A673 (cell line): ENCODE measurements around the gene SERGEF. TPM values are rescaled to one million over a fixed set of nuclear protein-coding genes. Genes with fewer than 3 reads are reported as not detected.

Source experiments
- BruUV-seq: library from RNA; stranded (reverse); fragments of 400-500 nt; replicated peaks from 2 replicates; lab custom pipeline; 2021; lab: Mats Ljungman, UMichigan
- CTCF ChIA-PET: fragments of 300-600 bp; sonication (Branson Sonifier 250); formaldehyde crosslinking; loops from one replicate; lab custom pipeline; 2022; ENCODE audit warnings: antibody characterized with exemption; lab: Charles Lee
- POLR2A ChIA-PET: fragments of 300-600 bp; sonication (Branson Sonifier 250); formaldehyde crosslinking; loops from one replicate; lab custom pipeline; 2022; ENCODE audit warnings: antibody characterized with exemption; ENCODE audit not compliant: low non-redundant PET; lab: Charles Lee
- DNase-seq: peaks from one replicate; pipeline ENCODE4 v3.0.0-alpha.2; 2015; ENCODE audit warnings: low spot score
- H3K27ac ChIP-seq: fragments of 200-600 bp; sonication (generic); 2 replicates; pipeline ENCODE4 v1.5.1; 2016; ENCODE audit warnings: mixed run types, low read depth, mild to moderate bottlenecking, mixed read lengths, antibody characterized with exemption, low read length; ENCODE audit not compliant: poor library complexity, severe bottlenecking
- H3K27me3 ChIP-seq: fragments of 200-600 bp; sonication (generic); replicated peaks from 2 replicates; pipeline ENCODE4 v1.6.1; 2017; ENCODE audit warnings: mixed run types, low read depth, mild to moderate bottlenecking, mixed read lengths, antibody characterized with exemption, low read length; ENCODE audit not compliant: insufficient read depth, poor library complexity
- H3K36me3 ChIP-seq: fragments of 200-600 bp; sonication (generic); 2 replicates; pipeline ENCODE4 v1.6.1; 2016; ENCODE audit warnings: mixed run types, mild to moderate bottlenecking, mixed read lengths, antibody characterized with exemption, low read length; ENCODE audit not compliant: insufficient read depth, poor library complexity, severe bottlenecking
- H3K4me1 ChIP-seq: fragments of 200-600 bp; sonication (generic); 2 replicates; pipeline ENCODE4 v1.6.1; 2017; ENCODE audit warnings: mixed run types, mild to moderate bottlenecking, mixed read lengths, antibody characterized with exemption, low read length; ENCODE audit not compliant: insufficient read depth, poor library complexity, severe bottlenecking
- H3K4me3 ChIP-seq: fragments of 200-600 bp; sonication (generic); 2 replicates; pipeline ENCODE4 v1.5.1; 2016; ENCODE audit warnings: low read depth, mixed run types, mild to moderate bottlenecking, mixed read lengths, low read length; ENCODE audit not compliant: poor library complexity, severe bottlenecking
- H3K9me3 ChIP-seq: fragments of 200-600 bp; sonication (generic); 2 replicates; pipeline ENCODE4 v1.6.1; 2016; ENCODE audit warnings: mixed run types, low read depth, mild to moderate bottlenecking, mixed read lengths, antibody characterized with exemption, low read length; ENCODE audit not compliant: poor library complexity, severe bottlenecking
- EZH2 ChIP-seq: fragments of 200-600 bp; sonication (generic); IDR thresholded peaks from 2 replicates; pipeline ENCODE4 v1.6.1; 2017; ENCODE audit warnings: borderline replicate concordance, low read depth, mild to moderate bottlenecking, mixed read lengths, antibody characterized with exemption, low read length; ENCODE audit not compliant: poor library complexity, severe bottlenecking
- intact Hi-C: fragments of 100-400 bp; cut with micrococcal nuclease; formaldehyde crosslinking; loops from one replicate; pipeline ENCODE4 v1.10.0; 2022; ENCODE audit not compliant: unreplicated experiment
- total RNA-seq: library from RNA; stranded (reverse); gene quantifications from 2 replicates; pipeline ENCODE4 v1.2.3, GENCODE V29; 2021
- TF ChIP-seq, protein P1 (sequence below): fragments of 300-800, 200-600 bp; sonication (generic); conservative IDR thresholded peaks from 2 replicates; pipeline ENCODE4 v1.5.1; 2017; ENCODE audit warnings: low read depth, mild to moderate bottlenecking, antibody characterized with exemption, low read length, moderate library complexity, mixed read lengths

The SERGEF gene
- total RNA-seq, 1 experiment from 2014 or later: 15.2 TPM

DNA sequence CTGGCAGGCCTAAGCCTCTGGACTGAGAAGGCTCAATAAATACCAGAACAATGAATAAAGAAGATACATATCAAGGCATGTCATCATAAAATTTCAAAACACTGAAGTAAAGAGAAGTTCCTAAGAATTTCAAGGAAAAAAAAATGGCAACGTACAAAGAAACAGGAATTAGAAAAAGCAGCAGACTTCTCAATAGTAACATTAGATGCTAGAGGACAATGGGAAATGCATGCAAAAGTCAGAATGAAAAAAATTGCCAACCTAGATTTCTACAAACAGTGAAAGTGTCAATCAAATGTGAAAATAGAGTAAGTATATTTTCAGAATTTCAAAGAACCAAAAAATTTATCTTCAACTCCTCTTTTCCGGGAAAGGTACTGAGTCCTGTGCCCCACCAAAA, 153.3 kb downstream of the SERGEF start:
- no TSS peak for BruUV-seq

DNA sequence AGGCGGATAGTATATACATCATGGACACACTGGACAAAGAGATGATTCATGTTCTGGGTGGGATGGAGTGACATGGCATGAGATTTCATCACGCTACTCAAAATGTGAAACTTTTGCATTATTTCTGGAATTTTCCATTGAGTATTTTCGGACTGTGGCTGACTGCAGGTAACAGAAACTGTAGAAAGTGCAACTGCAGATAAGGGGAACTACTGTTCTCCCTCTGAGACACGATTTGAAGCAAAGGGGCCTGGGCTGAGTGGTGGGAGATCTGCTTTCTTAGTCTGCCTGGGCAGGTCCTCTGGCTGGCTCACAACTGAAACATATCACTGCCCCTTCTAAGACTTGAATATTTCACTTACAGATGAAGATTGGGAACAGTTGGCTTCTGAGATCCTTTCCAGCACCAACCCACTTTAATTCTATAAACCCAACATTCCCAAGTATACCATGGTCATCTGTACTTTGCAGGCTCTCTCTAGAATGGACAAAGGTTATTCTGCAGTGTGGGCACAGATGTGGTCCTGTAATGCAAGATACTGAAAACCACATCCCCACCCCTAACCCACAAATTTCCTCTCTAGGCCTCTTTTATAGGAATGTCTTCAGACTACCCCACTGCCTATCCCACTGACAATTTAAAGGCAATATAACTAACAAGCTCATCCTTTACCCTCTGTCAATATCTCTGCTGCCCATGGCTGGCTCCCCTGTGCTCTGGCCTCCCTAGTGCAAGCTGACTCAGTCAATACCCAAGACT, 157.1 kb downstream of the SERGEF start:
- POLR2A ChIA-PET: no interaction called here
- no TSS peak for BruUV-seq
- TF ChIP-seq, protein P1, sequence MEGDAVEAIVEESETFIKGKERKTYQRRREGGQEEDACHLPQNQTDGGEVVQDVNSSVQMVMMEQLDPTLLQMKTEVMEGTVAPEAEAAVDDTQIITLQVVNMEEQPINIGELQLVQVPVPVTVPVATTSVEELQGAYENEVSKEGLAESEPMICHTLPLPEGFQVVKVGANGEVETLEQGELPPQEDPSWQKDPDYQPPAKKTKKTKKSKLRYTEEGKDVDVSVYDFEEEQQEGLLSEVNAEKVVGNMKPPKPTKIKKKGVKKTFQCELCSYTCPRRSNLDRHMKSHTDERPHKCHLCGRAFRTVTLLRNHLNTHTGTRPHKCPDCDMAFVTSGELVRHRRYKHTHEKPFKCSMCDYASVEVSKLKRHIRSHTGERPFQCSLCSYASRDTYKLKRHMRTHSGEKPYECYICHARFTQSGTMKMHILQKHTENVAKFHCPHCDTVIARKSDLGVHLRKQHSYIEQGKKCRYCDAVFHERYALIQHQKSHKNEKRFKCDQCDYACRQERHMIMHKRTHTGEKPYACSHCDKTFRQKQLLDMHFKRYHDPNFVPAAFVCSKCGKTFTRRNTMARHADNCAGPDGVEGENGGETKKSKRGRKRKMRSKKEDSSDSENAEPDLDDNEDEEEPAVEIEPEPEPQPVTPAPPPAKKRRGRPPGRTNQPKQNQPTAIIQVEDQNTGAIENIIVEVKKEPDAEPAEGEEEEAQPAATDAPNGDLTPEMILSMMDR: no peak
- no peak for TF ChIP-seq EZH2
- no peak for DNase-seq
- intact Hi-C loops: no loop called here
- Histone ChIP-seq H3K4me1 (no peaks in the 10 kb centered on the region), H3K27ac (no peak overlapping the region), H3K4me3 (no peak overlapping the region), H3K27me3 (no peaks in the 10 kb centered on the region), H3K9me3 (no peaks in the 10 kb centered on the region), H3K36me3 (no peaks in the 10 kb centered on the region)
- CTCF ChIA-PET: no interaction called here

More for the DNA sequence above, 153.3 kb downstream of the SERGEF start:
- Histone ChIP-seq H3K4me3 (no peak overlapping the region), H3K27ac (no peak overlapping the region), H3K4me1 (no peaks in the 10 kb centered on the region), H3K36me3 (no peaks in the 10 kb centered on the region), H3K27me3 (no peaks in the 10 kb centered on the region), H3K9me3 (no peaks in the 10 kb centered on the region)
- DNase-seq: no peak
- CTCF ChIA-PET: no interaction called here
- POLR2A ChIA-PET: no interaction called here
- TF ChIP-seq, protein P1: no peak
- TF ChIP-seq EZH2: no peak
- intact Hi-C loops: no loop called here

DNA sequence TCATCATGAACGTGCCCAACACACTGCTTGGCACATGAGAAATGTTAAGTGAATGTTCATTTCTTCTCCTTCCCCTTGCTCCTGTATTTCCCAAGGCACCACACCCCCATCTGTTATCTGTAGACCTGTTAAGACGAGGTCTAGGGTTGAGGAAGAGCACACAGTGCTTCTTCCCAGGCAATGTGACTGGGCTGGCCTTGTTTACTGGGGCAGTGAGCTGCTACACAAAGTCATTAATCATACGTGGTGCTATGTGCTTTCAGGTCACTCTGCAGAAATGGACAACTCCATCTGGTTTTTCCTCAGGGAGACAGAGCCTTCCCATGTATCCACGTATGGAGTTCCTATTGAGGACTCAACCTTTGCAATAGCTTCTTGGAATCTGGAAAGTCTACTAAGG, 159.6 kb downstream of the SERGEF start:
- no peaks in the 10 kb centered on the region for H3K9me3 ChIP-seq
- CTCF ChIA-PET: no interaction called here
- intact Hi-C loops: no loop called here
- H3K27me3 ChIP-seq: no peaks in the 10 kb centered on the region
- POLR2A ChIA-PET: no interaction called here
- H3K4me3 ChIP-seq: no peak overlapping the region
- no peaks in the 10 kb centered on the region for H3K36me3 ChIP-seq
- BruUV-seq: no TSS peak
- TF ChIP-seq, protein P1: no peak
- no peaks in the 10 kb centered on the region for H3K4me1 ChIP-seq
- DNase-seq: no peak
- no peak overlapping the region for H3K27ac ChIP-seq
